HG03460 (cell line): ENCODE results near the gene TMEM270.

ENCODE experiments used
- ATAC-seq: cut with Tn5 transposase; IDR thresholded peaks from one replicate; pipeline ENCODE4 v1.9.1; 2021; ENCODE audit not compliant: unreplicated experiment

Gene TMEM270

GRCh38 chr7:73904219-73905137, 43.5 kb downstream of the TMEM270 start:
- no peak for ATAC-seq

GRCh38 chr7:73905360-73905759, 44.4 kb downstream of the TMEM270 start:
- ATAC-seq = no peak

DNA sequence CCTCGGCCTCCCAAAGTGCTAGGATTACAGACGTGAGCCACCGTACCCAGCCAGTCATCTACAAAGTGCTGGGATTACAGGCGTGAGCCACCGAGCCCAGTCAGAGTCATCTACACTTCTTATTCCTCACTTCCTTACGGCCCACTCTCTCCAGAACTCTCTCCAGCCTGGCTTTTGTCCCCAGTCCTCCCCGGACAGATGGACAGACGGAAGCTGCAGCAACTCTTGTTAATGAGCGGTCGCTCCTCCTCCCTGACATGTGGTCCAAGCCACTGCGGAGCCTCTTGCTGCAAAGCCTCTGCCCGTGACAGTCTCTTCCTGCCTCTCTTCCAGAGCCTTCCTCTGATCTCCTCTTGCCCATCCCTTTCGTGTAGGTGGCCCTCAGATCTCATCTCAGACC, 45.9 kb downstream of the TMEM270 start:
- ATAC-seq = no peak

DNA sequence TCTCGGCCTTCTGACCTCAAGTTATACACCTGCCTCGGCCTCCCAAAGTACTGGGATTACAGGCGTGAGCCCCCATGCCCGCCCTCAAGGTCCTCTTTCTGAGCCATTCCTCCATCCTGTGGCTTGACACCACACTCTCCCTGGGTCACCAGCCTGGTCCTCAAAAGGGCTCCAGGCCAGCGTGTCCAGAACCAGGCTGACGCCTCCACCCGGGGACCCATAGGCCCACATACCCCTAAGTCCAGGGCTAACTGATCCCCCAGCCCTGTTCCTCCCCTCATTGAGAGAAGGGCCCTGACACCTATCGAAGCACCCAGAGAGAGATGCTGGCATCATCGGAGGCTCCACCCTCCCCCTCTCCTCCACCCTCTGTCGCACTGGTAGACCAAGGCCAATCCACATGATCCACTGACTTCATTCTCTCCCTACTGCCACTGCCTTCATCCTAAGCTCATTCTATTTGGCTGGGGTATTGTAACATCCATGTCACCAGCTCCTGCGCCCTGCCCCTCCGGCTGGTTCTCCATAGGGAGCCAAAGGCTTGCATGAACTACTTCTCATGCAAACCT, 46.7 kb downstream of the TMEM270 start:
- no peak for ATAC-seq

GRCh38 chr7:73908123-73908611, 47.2 kb downstream of the TMEM270 start:
- no peak for ATAC-seq

GRCh38 chr7:73909051-73909941, 48.3 kb downstream of the TMEM270 start:
- no peak for ATAC-seq

DNA sequence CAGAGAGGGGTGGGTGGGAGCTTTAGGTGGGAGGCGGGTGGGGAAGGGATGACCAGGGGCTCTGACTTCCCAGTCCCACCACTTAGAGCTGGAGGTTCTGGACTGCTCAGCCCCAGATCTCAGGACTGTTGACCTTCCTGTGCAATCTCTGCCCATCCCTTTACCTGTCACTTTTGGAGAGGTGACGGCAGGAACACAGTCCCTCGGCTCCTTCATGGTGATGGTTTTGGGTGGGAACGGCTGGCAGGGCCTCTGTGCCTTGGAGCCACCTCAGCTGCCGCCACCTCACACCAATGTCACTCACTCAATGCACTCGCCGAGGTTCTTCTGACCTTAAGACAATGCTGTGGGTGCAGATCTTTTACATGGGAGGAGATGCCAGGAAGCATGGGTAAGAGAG, 49.0 kb downstream of the TMEM270 start:
- no peak for ATAC-seq

DNA sequence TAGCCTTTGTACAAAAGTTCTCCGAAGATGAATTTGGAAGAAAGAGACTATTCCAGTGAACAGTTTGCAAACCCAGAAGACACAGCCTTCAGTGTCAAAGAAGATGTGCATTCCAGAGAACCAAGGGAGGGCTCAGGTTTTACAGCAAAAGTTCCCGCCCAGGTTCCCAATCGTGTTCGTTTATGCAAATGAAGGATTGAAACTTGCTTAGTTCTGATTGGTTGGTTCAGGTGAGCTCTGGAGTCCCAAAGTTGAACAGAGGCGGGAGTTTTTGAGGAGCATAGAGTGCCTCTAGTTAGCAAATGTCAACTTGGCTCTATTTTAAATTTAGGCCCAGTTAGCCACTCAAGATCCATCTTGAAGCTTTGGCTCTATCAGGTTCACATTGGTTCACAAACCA, 51.3 kb downstream of the TMEM270 start:
- ATAC-seq = no peak
